Measurements from ENCODE around the gene LHB. TPM values are rescaled to one million over a fixed set of nuclear protein-coding genes. Genes with fewer than 3 reads are reported as not detected.

Gene LHB
- total and polyA plus RNA-seq, 2 donors (not counting 1 experiment from before 2014, with no cell fraction given) = 1.1 to 4.7 TPM

DNA sequence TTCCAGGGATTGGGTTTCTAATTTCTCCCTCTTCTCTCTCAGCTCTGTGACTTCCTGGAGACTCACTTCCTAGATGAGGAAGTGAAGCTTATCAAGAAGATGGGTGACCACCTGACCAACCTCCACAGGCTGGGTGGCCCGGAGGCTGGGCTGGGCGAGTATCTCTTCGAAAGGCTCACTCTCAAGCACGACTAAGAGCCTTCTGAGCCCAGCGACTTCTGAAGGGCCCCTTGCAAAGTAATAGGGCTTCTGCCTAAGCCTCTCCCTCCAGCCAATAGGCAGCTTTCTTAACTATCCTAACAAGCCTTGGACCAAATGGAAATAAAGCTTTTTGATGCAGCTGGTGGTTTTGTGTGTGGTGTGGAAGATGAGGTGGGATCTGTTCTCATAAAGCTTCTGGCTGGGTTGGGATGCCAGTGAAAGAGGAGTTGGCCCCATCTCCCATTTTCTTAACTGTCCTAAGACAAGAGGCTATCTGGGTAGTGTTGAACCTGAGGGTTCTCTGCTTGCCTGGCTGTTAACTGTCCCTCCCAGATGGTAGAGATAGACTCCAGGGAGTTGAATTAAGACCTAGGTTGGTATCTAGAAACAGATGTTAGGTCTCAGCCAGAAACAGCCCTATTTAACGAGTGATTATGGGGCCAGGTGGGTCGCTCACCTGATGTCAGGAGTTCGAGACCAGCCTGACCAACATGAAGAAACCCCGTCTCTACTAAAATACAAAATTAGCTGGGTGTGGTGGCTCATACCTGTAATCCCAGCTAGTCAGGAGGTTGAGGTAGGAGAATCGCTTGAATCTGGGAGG, 50.1 kb downstream of the LHB start:
- Histone ChIP-seq H3K4me3 (ENCODE audit: control extremely low read depth in 1 of 5, extremely low read depth in 1 of 5, insufficient read depth in 1 of 5, low read depth in 2 of 5, low read length in 4 of 5) (peak overlapping the region; percentile 73 to 90 (median 84)), H3K9me3 (ENCODE audit: control extremely low read depth in 1 of 3, control insufficient read depth in 2 of 3, insufficient read depth in 1 of 3, low read length in 2 of 3) (peaks cover 0 to 5% (median 0%) of the 10 kb centered on the region in 3 donors), H3K9ac (ENCODE audit: low read length) (peak overlapping the region; percentile 74), H3K4me1 (ENCODE audit: control insufficient read depth in 2 of 2, insufficient read depth in 2 of 2, low read length in 2 of 2) (peaks cover 40 to 62% of the 10 kb centered on the region in 2 donors), H3K27me3 (replicated peaks in 1 of 4; ENCODE audit: control extremely low read depth in 1 of 4, control insufficient read depth in 3 of 4, insufficient read depth in 4 of 4, low read length in 3 of 4) (no peaks in the 10 kb centered on the region), H3K79me2 (ENCODE audit: control insufficient read depth, insufficient read depth, low read length) (peaks cover 26% of the 10 kb centered on the region), H3K4me2 (replicated peaks; ENCODE audit: low read depth, low read length, poor library complexity, severe bottlenecking) (peak overlapping the region; percentile 75), H4K20me1 (ENCODE audit: control insufficient read depth, insufficient read depth, low read length, poor library complexity, severe bottlenecking) (peaks cover 22% of the 10 kb centered on the region), H2AFZ (ENCODE audit: insufficient read depth, low read depth, low read length, poor library complexity, severe bottlenecking) (no peak overlapping the region), H3K36me3 (replicated peaks in 1 of 2; ENCODE audit: control extremely low read depth in 1 of 2, control insufficient read depth in 1 of 2, extremely low read depth in 1 of 2, insufficient read depth in 2 of 2, low read length in 1 of 2) (peaks cover 0 to 40% of the 10 kb centered on the region in 2 experiments), H3K27ac (ENCODE audit: low read length in 2 of 2) (peak overlapping the region; percentile 20 to 84)
- TF ChIP-seq EZH2 (IDR thresholded peaks at IDR 0.05; ENCODE audit: borderline replicate concordance, insufficient read depth, low read depth, low read length, poor library complexity, severe bottlenecking) (no peak), CTCF (IDR thresholded peaks at IDR 0.05) (no peak)
- ATAC-seq (ENCODE audit: low read depth) (no peak), DNase-seq (no peak)
- Mint-ChIP-seq H3K4me3 (peak overlapping the region; percentile 100), H3K4me1 (peaks cover 71% of the 10 kb centered on the region), H3K27me3 (no peaks in the 10 kb centered on the region), H3K9me3 (ENCODE audit: insufficient read depth) (no peaks in the 10 kb centered on the region), H3K27ac (peak overlapping the region; percentile 99)
- intact Hi-C loops (cut with micrococcal nuclease) = no loop called here
- ChIA-PET POLR2A (interaction anchor here (0.5 to 3.2 kb wide), 9 partner anchors 10 to 155 kb away, joined by 3 to 17 read pairs (median 5); partner anchors contain the start of genes GYS1, NUCB1 and RUVBL2), CTCF (interaction anchor here (0.6 to 4.1 kb wide), 13 partner anchors 10 to 181 kb away, joined by 3 to 17 read pairs (median 4); partner anchors contain the start of genes GYS1, HSD17B14, NUCB1 and RUVBL2)
- 65% methylated on average over 5 of the region's 10 CpGs for WGBS (ENCODE audit: insufficient coverage)

Small RNAs within 50 kb of the gene (small RNA-seq; reads per million reads assigned to genes)
- not detected for gene MIR6798 (ENCODE audit: insufficient read length, low read depth, low replicate concordance)

Other genes starting within 250 kb of the LHB start
- gene BCAT2, start 206.1 kb downstream of the LHB start, total RNA-seq = 39.1 and 42.9 TPM in 2 replicates
- gene BCAT2, start 206.1 kb downstream of the LHB start, polyA plus RNA-seq = 27.4 and 36.3 TPM in 2 replicates
- gene HSD17B14, start 180.6 kb downstream of the LHB start, total RNA-seq = 2.9 and 5.1 TPM in 2 replicates
- 1.8 and 2.5 TPM in 2 replicates for gene HSD17B14, start 180.6 kb downstream of the LHB start, polyA plus RNA-seq
- 5.5 and 6.2 TPM in 2 replicates for gene PLEKHA4, start 148.5 kb downstream of the LHB start, total RNA-seq
- gene PLEKHA4, start 148.5 kb downstream of the LHB start, polyA plus RNA-seq = 4.3 and 6.0 TPM in 2 replicates
- 122 and 128 TPM in 2 replicates for gene PPP1R15A, start 144.7 kb downstream of the LHB start, total RNA-seq
- gene PPP1R15A, start 144.7 kb downstream of the LHB start, polyA plus RNA-seq = 1,029 and 1,214 TPM in 2 replicates
- gene TULP2, start 118.3 kb downstream of the LHB start, total RNA-seq = not detected in 2 replicates
- gene TULP2, start 118.3 kb downstream of the LHB start, polyA plus RNA-seq = not detected in 2 replicates
- gene NUCB1, start 116.8 kb downstream of the LHB start, total RNA-seq = 134 and 136 TPM in 2 replicates
- gene NUCB1, start 116.8 kb downstream of the LHB start, polyA plus RNA-seq = 85.9 and 118 TPM in 2 replicates
- gene DHDH, start 83.4 kb downstream of the LHB start, total RNA-seq = 0.64 TPM in 1 of 2 replicates, not detected in the other
- 0.82 TPM in 1 of 2 replicates, not detected in the other for gene DHDH, start 83.4 kb downstream of the LHB start, polyA plus RNA-seq
- gene BAX, start 62.2 kb downstream of the LHB start, total RNA-seq = 92.7 and 95.3 TPM in 2 replicates
- 109 and 114 TPM in 2 replicates for gene BAX, start 62.2 kb downstream of the LHB start, polyA plus RNA-seq
- gene FTL, start 51.8 kb downstream of the LHB start, total RNA-seq = 881 and 937 TPM in 2 replicates
- gene FTL, start 51.8 kb downstream of the LHB start, polyA plus RNA-seq = 534 and 832 TPM in 2 replicates
- 62.7 and 63.0 TPM in 2 replicates for gene GYS1, start 23.8 kb downstream of the LHB start, total RNA-seq
- gene GYS1, start 23.8 kb downstream of the LHB start, polyA plus RNA-seq = 22.7 and 28.9 TPM in 2 replicates
- gene RUVBL2, start 23.2 kb downstream of the LHB start, total RNA-seq = 36.1 and 44.8 TPM in 2 replicates
- 50.7 and 57.4 TPM in 2 replicates for gene RUVBL2, start 23.2 kb downstream of the LHB start, polyA plus RNA-seq
- gene CGB3, start 7.2 kb upstream of the LHB start, total RNA-seq = not detected in 2 replicates
- not detected in 2 replicates for gene CGB3, start 7.2 kb upstream of the LHB start, polyA plus RNA-seq
- gene CGB2, start 14.8 kb upstream of the LHB start, total RNA-seq = not detected in 2 replicates
- not detected in 2 replicates for gene CGB2, start 14.8 kb upstream of the LHB start, polyA plus RNA-seq
- not detected in 2 replicates for gene CGB1, start 19.8 kb upstream of the LHB start, total RNA-seq
- not detected in 2 replicates for gene CGB1, start 19.8 kb upstream of the LHB start, polyA plus RNA-seq
- gene CGB5, start 26.8 kb upstream of the LHB start, total RNA-seq = not detected in 2 replicates
- gene CGB5, start 26.8 kb upstream of the LHB start, polyA plus RNA-seq = not detected in 2 replicates
- gene CGB8, start 32.0 kb upstream of the LHB start, total RNA-seq = not detected in 2 replicates
- not detected in 2 replicates for gene CGB8, start 32.0 kb upstream of the LHB start, polyA plus RNA-seq
- gene CGB7, start 40.7 kb upstream of the LHB start, total RNA-seq = not detected in 2 replicates
- gene CGB7, start 40.7 kb upstream of the LHB start, polyA plus RNA-seq = not detected in 2 replicates
- gene NTF4, start 47.7 kb upstream of the LHB start, total RNA-seq = not detected in 2 replicates
- gene NTF4, start 47.7 kb upstream of the LHB start, polyA plus RNA-seq = not detected in 2 replicates
- 0.10 TPM in 1 of 2 replicates, not detected in the other for gene KCNA7, start 55.6 kb upstream of the LHB start, total RNA-seq
- not detected in 2 replicates for gene KCNA7, start 55.6 kb upstream of the LHB start, polyA plus RNA-seq
- 598 and 610 TPM in 2 replicates for gene SNRNP70, start 68.4 kb upstream of the LHB start, total RNA-seq
- 954 and 1,219 TPM in 2 replicates for gene SNRNP70, start 68.4 kb upstream of the LHB start, polyA plus RNA-seq
- 12.4 and 13.1 TPM in 2 replicates for gene LIN7B, start 97.3 kb upstream of the LHB start, total RNA-seq
- 7.4 and 7.5 TPM in 2 replicates for gene LIN7B, start 97.3 kb upstream of the LHB start, polyA plus RNA-seq
- gene C19orf73, start 102.1 kb upstream of the LHB start, total RNA-seq = 3.9 and 5.3 TPM in 2 replicates
- 8.2 and 9.8 TPM in 2 replicates for gene C19orf73, start 102.1 kb upstream of the LHB start, polyA plus RNA-seq
- gene PPFIA3, start 102.5 kb upstream of the LHB start, total RNA-seq = 0.80 and 3.4 TPM in 2 replicates
- 1.5 and 2.1 TPM in 2 replicates for gene PPFIA3, start 102.5 kb upstream of the LHB start, polyA plus RNA-seq
- not detected in 2 replicates for gene HRC, start 138.3 kb upstream of the LHB start, total RNA-seq
- gene HRC, start 138.3 kb upstream of the LHB start, polyA plus RNA-seq = not detected in 2 replicates
- not detected in 2 replicates for gene TRPM4, start 140.7 kb upstream of the LHB start, total RNA-seq
- gene TRPM4, start 140.7 kb upstream of the LHB start, polyA plus RNA-seq = 0.24 TPM in 1 of 2 replicates, not detected in the other

Data from B cell (primary cell).